Mammary microvascular endothelial cell (primary cell): Measurements from ENCODE around the gene SLC38A11. TPM values are rescaled to one million over a fixed set of nuclear protein-coding genes. Genes with fewer than 3 reads are reported as not detected.

Experiments used
- total RNA-seq: library from RNA; depleted of rRNA; stranded (reverse); fragments of >200 nt; gene quantifications from 2 replicates; pipeline ENCODE4 v1.2.3, GENCODE V29; 2015

SLC38A11 gene, protein sequence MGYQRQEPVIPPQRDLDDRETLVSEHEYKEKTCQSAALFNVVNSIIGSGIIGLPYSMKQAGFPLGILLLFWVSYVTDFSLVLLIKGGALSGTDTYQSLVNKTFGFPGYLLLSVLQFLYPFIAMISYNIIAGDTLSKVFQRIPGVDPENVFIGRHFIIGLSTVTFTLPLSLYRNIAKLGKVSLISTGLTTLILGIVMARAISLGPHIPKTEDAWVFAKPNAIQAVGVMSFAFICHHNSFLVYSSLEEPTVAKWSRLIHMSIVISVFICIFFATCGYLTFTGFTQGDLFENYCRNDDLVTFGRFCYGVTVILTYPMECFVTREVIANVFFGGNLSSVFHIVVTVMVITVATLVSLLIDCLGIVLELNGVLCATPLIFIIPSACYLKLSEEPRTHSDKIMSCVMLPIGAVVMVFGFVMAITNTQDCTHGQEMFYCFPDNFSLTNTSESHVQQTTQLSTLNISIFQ
- total RNA-seq: not detected in 2 replicates

DNA sequence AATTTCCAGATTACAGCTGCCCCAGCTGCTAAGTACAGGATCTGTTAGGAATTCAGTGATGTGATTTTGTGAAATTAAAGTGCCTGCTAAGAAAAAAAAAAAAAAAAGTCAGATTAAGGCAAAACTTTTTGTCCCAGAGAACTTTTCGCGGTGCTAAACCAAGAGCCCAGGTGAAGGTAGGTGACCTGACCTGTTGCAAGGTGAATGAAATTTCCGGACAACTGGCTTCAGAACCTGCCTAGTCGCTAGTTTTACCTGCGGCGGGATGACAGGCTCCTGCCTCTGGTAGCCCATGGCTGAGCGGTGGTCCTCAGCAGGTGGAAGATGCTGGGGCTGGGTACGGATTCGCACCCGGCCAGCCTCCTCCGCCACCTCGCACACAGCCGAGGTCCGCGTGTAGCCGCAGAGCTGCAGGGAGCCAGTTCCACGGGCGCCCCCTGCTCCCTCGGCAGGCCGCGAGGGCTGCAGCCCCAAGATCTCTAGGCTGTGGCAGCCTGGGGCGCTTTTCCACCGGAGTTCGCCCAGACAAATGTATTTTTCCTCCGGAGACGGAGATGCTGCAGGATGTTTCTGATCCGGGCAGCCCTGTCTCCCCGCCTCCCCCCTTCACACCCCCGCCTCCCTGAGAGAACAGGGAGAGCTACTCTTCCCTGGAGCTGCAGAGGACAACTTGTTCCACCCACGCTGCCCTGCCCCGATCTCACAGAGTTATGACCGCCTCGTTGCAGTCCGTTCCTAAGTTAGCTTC, at the start of gene SLC38A11:
SLC38A11 (minus strand) TSS at position 572 of the 748 bp plus-strand sequence; CDS start at position 294, 278 bp downstream.

Other genes with a start within 250 kb of the SLC38A11 start
- gene COBLL1, start 113.7 kb downstream of the SLC38A11 start, total RNA-seq: 17.7 and 17.9 TPM in 2 replicates
- gene SCN3A, start 248.5 kb upstream of the SLC38A11 start, total RNA-seq: 0.98 and 2.1 TPM in 2 replicates